Measurements from ENCODE around the gene SLC6A17. TPM values are rescaled to one million over a fixed set of nuclear protein-coding genes. Genes with fewer than 3 reads are reported as not detected.

The SLC6A17 gene
- total and polyA plus RNA-seq, 2 donors (not counting 3 experiments of a cell fraction or from before 2014, with no cell fraction given): 0.03 TPM; not detected in 1

DNA sequence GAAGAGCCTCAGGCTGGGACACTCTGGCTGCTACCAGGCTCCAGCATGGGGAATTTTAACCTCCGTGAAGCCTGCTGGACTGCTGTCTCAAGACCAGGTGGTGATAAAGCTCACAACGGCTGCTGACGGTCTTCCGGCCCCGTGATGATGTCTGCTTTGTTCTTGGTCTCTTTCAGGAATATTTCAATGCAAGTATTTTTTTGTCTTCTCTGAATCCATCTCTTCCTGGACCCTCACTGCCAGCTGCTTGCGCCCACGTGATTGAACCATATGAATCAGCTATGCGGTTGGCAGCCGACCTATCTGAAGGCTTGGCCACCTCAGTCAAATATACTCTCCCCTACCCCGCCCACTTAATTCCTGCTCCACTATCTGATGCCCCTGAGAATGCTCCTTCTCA, 14.6 kb upstream of the SLC6A17 start:
- H3K9me1 ChIP-seq (replicated peaks; ENCODE audit: control insufficient read depth, extremely low read depth, insufficient read depth, low read length): no peaks in the 10 kb centered on the region
- no peak for DNase-seq (ENCODE audit: low read depth, low spot score)
- BruUV-seq (replicated peaks): no TSS peak
- no peak overlapping the region for H3K27ac ChIP-seq (ENCODE audit: insufficient read depth, low read depth, low read length)
- no peaks in the 10 kb centered on the region for H4K20me1 ChIP-seq (replicated peaks; ENCODE audit: control insufficient read depth, extremely low read depth, insufficient read depth, low read length)
- TF ChIP-seq, protein P1, sequence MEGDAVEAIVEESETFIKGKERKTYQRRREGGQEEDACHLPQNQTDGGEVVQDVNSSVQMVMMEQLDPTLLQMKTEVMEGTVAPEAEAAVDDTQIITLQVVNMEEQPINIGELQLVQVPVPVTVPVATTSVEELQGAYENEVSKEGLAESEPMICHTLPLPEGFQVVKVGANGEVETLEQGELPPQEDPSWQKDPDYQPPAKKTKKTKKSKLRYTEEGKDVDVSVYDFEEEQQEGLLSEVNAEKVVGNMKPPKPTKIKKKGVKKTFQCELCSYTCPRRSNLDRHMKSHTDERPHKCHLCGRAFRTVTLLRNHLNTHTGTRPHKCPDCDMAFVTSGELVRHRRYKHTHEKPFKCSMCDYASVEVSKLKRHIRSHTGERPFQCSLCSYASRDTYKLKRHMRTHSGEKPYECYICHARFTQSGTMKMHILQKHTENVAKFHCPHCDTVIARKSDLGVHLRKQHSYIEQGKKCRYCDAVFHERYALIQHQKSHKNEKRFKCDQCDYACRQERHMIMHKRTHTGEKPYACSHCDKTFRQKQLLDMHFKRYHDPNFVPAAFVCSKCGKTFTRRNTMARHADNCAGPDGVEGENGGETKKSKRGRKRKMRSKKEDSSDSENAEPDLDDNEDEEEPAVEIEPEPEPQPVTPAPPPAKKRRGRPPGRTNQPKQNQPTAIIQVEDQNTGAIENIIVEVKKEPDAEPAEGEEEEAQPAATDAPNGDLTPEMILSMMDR (IDR thresholded peaks at IDR 0.05; ENCODE audit: extremely low read depth in 1 of 2, insufficient read depth in 1 of 2, low read depth in 1 of 2, low read length in 2 of 2): no peak
- TF ChIP-seq POLR2A (IDR thresholded peaks at IDR 0.05; ENCODE audit: low read depth, low read length): no peak
- TF ChIP-seq POLR2AphosphoS5 (IDR thresholded peaks at IDR 0.05; ENCODE audit: insufficient read depth, low read depth, low read length): no peak
- no peak for TF ChIP-seq MYC (IDR thresholded peaks at IDR 0.05; ENCODE audit: low read depth, low read length)
- no peak for TF ChIP-seq EZH2 (IDR thresholded peaks at IDR 0.05; ENCODE audit: borderline replicate concordance, low read depth, low read length, severe bottlenecking)
- TF ChIP-seq FOS (IDR thresholded peaks at IDR 0.05; ENCODE audit: borderline replicate concordance, insufficient read depth, low read length): no peak
- no peak for TF ChIP-seq MAX (IDR thresholded peaks at IDR 0.05; ENCODE audit: insufficient read depth, insufficient read length)
- no peak for TF ChIP-seq GATA2 (IDR thresholded peaks at IDR 0.05; ENCODE audit: insufficient read depth, insufficient read length, low read depth, low read length)
- no peak for TF ChIP-seq JUN (IDR thresholded peaks at IDR 0.05; ENCODE audit: borderline replicate concordance, insufficient read depth, insufficient read length, low read depth)
- H3K27me3 ChIP-seq (ENCODE audit: control insufficient read depth in 2 of 2, insufficient read depth in 2 of 2, low read length in 2 of 2): peaks cover 26 to 42% of the 10 kb centered on the region in 2 experiments
- ChIA-PET POLR2A (no interaction called here), CTCF (no interaction called here)
- intact Hi-C loops (cut with micrococcal nuclease) (no loop called here), dilution Hi-C loops (cut with MboI; ENCODE audit: extremely low pct_ligation_motif_present, low sequenced_read_pairs) (no loop called here)
- no peaks in the 10 kb centered on the region for H3K9me3 ChIP-seq (replicated peaks; ENCODE audit: control insufficient read depth, insufficient read depth, low read length)
- no peak for FAIRE-seq
- no peak overlapping the region for H3K4me3 ChIP-seq (replicated peaks in 1 of 3; ENCODE audit: insufficient read depth in 1 of 3, low read depth in 1 of 3, low read length in 3 of 3)
- no peaks in the 10 kb centered on the region for H3K79me2 ChIP-seq (ENCODE audit: control insufficient read depth, insufficient read depth, low read length)
- H2AFZ ChIP-seq (ENCODE audit: low read depth, low read length): no peak overlapping the region
- no peak overlapping the region for H3K4me2 ChIP-seq (ENCODE audit: insufficient read depth, low read length)
- no peak overlapping the region for H3K9ac ChIP-seq (replicated peaks; ENCODE audit: extremely low read depth, insufficient read depth, low read length)
- no peaks in the 10 kb centered on the region for H3K4me1 ChIP-seq (ENCODE audit: control insufficient read depth, extremely low read depth, insufficient read depth, low read length)
- no peaks in the 10 kb centered on the region for H3K36me3 ChIP-seq (ENCODE audit: control insufficient read depth in 2 of 2, extremely low read depth in 1 of 2, insufficient read depth in 2 of 2, low read length in 2 of 2)
